Umbilical cord (tissue), 2 donors: ENCODE results near the gene RAPGEF3. TPM values are rescaled to one million over a fixed set of nuclear protein-coding genes. Genes with fewer than 3 reads are reported as not detected.

ENCODE experiments used
- DNase-seq: peaks from one replicate; pipeline ENCODE4 v3.0.0-alpha.2; 2015; ENCODE audit warnings: low spot score
- total RNA-seq: library from RNA; depleted of rRNA; stranded (reverse); fragments of >200 nt; gene quantifications from one replicate; pipeline ENCODE4 v1.2.3, GENCODE V29; 2014; ENCODE audit warnings: low replicate concordance; ENCODE audit not compliant: insufficient read depth

RAPGEF3 gene
- total RNA-seq, 1 donor from 2014 or later, result 6.0 TPM

DNA sequence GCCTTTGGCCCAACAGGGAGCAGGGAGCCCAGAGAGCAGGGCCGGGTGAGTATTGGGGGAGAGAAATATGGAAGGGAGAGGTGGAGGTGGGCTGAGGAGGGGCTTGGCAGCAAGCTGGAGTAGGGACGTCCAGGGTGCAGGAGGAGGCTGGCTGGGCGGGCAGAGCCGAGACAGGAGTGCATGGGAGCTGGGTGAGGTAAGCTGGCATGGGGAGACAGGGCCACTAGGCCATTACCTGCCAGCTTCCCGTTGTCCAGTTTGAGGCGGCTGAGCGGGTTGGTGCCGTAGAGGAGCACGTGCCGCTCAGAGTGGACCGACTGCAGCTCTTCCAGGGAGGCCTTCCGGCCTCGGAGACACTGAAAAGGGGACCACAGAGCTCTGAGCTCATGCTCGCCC is 32.7 kb upstream of the RAPGEF3 start:
- DNase-seq, result no peak

GRCh38 chr12:47790676-47791350 is 32.1 kb upstream of the RAPGEF3 start:
- no peak for DNase-seq

GRCh38 chr12:47789712-47790489 is 31.2 kb upstream of the RAPGEF3 start:
- DNase-seq, result no peak

- no peak for DNase-seq
Observed at GRCh38 chr12:47789141-47789540, 30.5 kb upstream of the RAPGEF3 start.

- no peak for DNase-seq
Observed at GRCh38 chr12:47787596-47788319, 29.1 kb upstream of the RAPGEF3 start.

DNA sequence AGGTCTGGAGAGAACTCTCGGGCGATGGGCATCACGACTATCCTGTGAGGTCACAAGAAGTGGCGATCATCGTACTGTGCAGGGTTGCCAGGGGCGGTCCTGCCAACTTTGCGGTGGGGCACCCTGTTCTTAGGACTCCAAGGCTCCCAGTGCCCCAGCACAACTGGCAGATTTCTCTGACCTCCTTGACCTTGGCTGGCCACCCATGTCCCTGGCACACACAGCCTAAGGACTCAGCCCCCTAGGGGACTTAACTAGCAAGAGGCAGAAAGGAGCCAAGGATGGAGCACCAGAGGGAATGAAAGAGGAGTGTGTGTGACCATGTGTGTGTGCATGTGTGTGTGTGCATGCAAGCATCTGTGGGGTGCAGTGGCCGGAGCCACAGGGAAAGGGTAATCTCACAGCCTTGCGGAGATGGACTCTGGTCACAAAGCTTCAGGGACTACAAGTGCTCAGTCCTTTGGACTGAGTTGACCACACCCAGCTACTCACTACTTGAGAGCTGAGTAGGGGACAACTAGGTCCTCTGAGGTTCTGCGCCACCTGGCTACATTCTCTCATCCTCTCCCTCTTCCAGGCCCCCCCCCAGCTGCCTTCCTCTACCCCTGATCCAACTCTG is 28.1 kb upstream of the RAPGEF3 start:
- DNase-seq, result no peak

DNA sequence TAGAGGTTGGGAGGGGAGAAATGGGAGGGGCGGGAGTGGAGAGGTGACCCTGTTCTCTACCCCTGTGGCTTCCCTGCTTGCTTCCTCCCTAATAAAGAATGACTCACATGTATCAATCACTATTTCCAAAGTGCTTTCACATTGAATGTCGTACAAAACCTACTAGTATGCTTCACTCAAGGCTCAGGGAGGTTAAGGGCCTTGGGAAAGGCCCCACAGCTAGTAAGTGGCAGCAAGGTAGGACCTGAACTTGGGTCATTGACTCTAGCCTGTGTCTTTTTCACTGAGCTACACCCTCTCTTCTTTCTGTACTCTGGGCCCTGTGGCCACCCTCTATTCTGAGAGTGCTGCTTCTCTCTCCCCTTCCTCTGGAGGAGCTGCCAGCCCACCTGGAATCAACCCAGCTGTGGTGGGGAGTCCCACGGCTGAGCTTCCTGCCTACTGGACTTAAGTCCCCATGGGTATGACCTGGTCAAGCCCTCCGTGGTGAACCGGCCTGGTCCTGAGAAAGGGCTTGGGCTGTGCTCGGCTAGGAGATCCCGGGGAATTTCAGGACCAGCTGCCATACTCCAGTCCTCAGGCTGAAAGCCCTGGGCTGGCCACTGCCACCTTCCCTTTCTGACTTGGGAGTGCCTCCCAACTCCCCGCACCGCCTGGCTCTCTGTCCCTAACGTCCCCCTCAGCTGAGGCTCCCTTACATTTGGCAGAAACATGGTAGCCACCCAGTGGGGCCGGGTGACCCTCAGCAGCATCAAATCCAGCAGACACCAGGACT is 27.4 kb upstream of the RAPGEF3 start:
- no peak for DNase-seq

- DNase-seq, result no peak
Observed at GRCh38 chr12:47785036-47785886, 26.6 kb upstream of the RAPGEF3 start.

DNA sequence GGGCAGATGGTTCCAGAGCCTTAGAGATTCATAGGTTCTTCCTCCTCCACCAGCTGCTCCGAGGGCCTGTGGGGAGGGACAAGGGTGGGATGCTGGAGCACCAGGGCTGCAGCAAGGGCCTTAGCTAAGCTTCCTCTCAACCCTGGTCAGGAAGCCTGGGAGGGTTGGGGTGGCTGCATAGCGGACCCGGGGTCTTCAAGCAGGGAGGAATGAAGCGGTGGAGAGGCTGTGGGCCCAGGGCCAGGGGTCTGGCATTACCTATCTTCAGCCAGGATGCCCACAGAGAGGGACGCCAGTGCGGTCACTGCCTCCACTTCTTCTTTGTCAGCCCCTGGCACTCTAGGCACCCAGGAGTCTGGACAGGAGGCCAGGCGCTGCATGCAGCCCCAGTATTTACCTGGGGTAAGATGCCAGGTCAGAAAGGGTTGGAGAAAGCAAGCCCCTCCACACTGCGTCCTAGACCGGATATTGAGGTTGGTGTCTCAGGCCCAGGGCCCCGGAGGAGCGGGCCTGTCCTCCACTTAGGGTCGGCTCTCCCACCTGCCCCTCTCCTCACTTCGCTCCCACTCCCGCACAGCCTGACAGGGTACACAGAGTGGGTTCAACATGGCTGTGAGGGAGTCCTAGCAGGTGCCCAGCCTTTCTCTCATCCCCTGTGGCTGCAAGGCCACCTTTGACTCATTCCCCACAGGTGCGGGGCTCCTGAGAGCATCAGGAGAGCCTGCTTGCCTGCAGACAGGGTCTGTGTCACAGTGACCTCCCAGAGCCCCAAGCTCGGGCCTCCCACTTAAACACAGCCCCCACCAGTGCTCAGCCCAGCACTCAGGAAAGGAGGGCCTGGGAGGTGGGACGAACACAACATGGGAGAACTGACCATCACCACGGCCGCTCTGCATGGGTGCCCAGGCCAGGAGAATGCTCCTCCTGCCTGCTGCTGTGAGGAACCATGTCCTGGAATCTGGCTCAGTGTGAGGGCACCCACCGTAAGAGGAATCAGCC is 25.4 kb upstream of the RAPGEF3 start:
- DNase-seq, result no peak

GRCh38 chr12:47783024-47783755 is 24.5 kb upstream of the RAPGEF3 start:
- no peak for DNase-seq

DNA sequence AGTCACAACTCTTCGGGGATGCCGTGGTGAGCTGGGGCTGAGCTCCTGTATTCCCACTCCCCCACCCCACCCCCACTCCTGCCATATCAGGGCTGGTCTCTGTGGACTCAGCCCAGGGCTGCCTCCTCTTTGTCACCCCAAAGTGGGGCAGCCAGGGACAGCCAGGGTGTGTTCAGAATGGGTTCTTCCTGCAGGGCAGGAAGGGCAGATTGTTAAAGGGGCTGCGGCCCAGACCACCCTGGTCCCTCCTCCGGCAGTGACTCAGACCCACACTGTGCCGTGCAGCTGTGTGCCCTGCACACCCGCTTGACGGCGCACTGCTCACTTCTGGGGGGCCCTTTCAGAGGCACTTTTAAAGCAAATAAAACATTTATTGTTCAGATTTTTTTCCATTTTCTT is 23.7 kb upstream of the RAPGEF3 start:
- DNase-seq, result no peak

DNA sequence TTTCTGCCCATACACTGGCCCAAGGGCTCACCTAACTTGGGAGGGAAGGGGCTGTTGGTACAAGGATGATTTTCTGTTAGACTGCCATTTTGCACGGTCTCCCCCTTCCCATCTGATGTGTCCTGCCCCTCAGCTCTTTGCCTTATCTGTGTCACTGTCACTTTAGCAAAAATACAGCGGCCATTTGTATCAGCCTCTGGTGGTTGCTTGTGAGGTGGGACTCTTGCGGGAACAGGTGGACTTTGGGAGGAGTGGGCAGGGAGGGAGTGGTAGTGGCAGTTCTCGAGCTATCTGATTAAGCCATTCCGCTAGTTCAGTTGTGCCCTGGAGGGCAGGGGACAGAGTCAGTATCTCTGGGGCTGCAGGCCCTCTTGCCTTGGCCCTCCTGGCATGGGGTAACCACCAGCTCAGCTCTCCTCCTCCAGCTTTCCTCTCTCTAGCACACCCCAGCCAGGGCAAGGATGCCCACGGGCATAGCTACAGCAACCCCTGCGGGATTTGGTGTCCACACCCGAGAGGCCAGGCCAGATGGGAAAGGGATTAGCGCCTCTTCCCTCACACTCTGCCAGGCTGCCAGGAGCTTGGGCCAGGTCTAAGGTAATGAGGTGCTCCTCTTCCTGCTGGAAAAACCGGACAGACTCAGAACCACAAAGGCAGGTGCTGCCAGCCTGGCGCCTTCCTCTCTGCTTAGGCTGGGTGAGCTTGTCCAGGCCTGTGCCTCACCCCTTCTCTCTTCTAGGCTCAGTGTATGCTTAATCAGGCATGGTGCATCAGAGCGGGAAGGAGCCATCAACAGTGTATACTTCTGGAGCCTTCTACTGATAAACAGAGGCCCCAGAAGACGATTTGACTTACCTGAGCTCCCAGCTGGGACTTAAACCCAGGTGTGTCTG is 23.0 kb upstream of the RAPGEF3 start:
- peak; percentile 54 for DNase-seq

DNA sequence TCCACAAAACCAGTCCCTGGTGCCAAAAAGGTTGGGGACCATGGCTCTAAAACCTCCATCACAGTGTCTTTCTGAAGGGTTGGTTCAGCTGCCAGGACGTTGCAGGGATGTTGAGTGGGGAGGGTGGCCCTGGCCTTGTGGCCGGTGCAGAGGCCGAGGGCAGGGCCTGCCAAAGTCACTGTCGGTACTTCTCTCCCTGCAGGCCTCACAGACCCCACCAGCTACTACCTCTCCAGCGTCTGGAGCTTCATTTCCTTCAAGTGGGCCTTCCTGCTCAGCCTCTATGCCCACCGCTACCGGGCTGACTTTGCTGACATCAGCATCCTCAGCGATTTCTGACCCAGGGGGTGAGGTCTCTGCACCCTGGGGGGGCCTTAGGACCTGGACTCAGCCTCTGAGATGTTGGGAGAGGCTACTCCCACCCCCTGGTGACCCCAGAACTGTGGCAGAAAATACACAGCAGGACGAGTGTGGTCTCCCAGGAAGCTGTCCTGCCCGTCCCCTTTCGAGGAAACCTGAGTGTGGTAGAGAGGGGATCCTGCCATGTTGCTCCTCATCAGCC is 21.3 kb upstream of the RAPGEF3 start:
- no peak for DNase-seq

- DNase-seq, result peak; percentile 93
Observed at GRCh38 chr12:47779301-47779942, 20.7 kb upstream of the RAPGEF3 start.

DNA sequence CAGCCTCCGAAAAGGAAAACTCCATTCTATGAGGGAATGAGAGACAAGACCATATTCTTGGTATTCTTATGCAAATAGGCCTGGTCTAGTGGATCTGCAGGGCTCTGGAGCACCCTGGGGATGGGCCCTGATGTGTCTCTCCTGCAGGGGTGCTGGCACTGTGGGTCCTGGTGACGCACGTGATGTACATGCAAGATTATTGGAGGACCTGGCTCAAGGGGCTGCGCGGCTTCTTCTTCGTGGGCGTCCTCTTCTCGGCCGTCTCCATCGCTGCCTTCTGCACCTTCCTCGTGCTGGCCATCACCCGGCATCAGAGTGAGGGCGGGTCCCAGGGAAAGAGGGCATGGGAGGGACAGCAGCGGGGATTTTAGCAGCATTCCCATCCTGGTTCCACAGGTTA is 20.2 kb upstream of the RAPGEF3 start:
- no peak for DNase-seq

- no peak for DNase-seq
Observed at GRCh38 chr12:47777741-47778558, 19.3 kb upstream of the RAPGEF3 start.
